H1 (cell line): ENCODE results near the gene ATXN2L. TPM values are rescaled to one million over a fixed set of nuclear protein-coding genes. Genes with fewer than 3 reads are reported as not detected.
A peak's percentile ranks its signal among the peaks of the same experiment; 100 is the strongest.

ENCODE experiments used
- ATF3 ChIP-seq: IDR thresholded peaks from 2 replicates; pipeline ENCODE4 v1.6.1; 2011; ENCODE audit warnings: low read depth, mild to moderate bottlenecking, low read length; ENCODE audit not compliant: insufficient read depth
- BACH1 ChIP-seq: IDR thresholded peaks from 2 replicates; pipeline ENCODE4 v1.6.1; 2012; ENCODE audit warnings: low read length, improper control_type of control experiment
- BCL11A ChIP-seq, 2 experiments: IDR thresholded peaks; one replicate each; pipeline ENCODE4 v1.6.1; 2011; ENCODE audit warnings: low read depth in 2 of 2, low read length in 2 of 2, mild to moderate bottlenecking in 2 of 2
- CBX5 ChIP-seq: fragments of 300-800, 300-1000 bp; sonication (generic); IDR thresholded peaks from 2 replicates; pipeline ENCODE4 v1.7.1; 2016; ENCODE audit warnings: antibody characterized with exemption, low read length, low read depth
- CHD2 ChIP-seq: IDR thresholded peaks from 2 replicates; pipeline ENCODE4 v1.6.1; 2012; ENCODE audit warnings: low read length, improper control_type of control experiment
- CTBP2 ChIP-seq: IDR thresholded peaks from 2 replicates; pipeline ENCODE4 v1.7.0; 2011; ENCODE audit warnings: borderline replicate concordance, mild to moderate bottlenecking, moderate library complexity, mixed read lengths, low read length; ENCODE audit not compliant: insufficient read depth, insufficient read length
- EGR1 ChIP-seq: IDR thresholded peaks from 2 replicates; pipeline ENCODE4 v1.6.1; 2011; ENCODE audit warnings: low read depth, low read length, borderline replicate concordance
- FOSL1 ChIP-seq: IDR thresholded peaks from 2 replicates; pipeline ENCODE4 v1.6.1; 2011; ENCODE audit warnings: mild to moderate bottlenecking, low read depth, low read length, moderate library complexity; ENCODE audit not compliant: insufficient read depth
- GABPA ChIP-seq: IDR thresholded peaks from 2 replicates; pipeline ENCODE4 v1.6.1; 2011; ENCODE audit warnings: mild to moderate bottlenecking, low read length, moderate library complexity, borderline replicate concordance; ENCODE audit not compliant: insufficient read depth
- GTF2F1 ChIP-seq: IDR thresholded peaks from 2 replicates; pipeline ENCODE4 v1.6.1; 2012; ENCODE audit warnings: low read depth, low read length, improper control_type of control experiment, borderline replicate concordance
- NANOG ChIP-seq: IDR thresholded peaks from 2 replicates; pipeline ENCODE4 v1.6.1; 2011; ENCODE audit warnings: low read length, low read depth, mild to moderate bottlenecking, inconsistent platforms; ENCODE audit not compliant: insufficient read depth, poor library complexity, severe bottlenecking
- RAD21 ChIP-seq, 2 experiments: IDR thresholded peaks in 1 of 2; conservative IDR thresholded peaks in 1 of 2; 2 replicates each; pipeline ENCODE4 v1.6.1; 2011; ENCODE audit warnings: low read depth in 2 of 2, low read length in 2 of 2, improper control_type of control experiment in 1 of 2, inconsistent platforms in 1 of 2, mild to moderate bottlenecking in 1 of 2, moderate library complexity in 1 of 2
- RBBP5 ChIP-seq: IDR thresholded peaks from 2 replicates; pipeline ENCODE4 v1.7.1; 2012; ENCODE audit warnings: low read depth, mild to moderate bottlenecking, inconsistent platforms, low read length, moderate library complexity, borderline replicate concordance
- RFX5 ChIP-seq: IDR thresholded peaks from 2 replicates; pipeline ENCODE4 v1.6.1; 2011; ENCODE audit warnings: low read depth, low read length, improper control_type of control experiment, borderline replicate concordance
- RXRA ChIP-seq: IDR thresholded peaks from 2 replicates; pipeline ENCODE4 v1.6.1; 2011; ENCODE audit warnings: low read depth, mild to moderate bottlenecking, low read length, moderate library complexity; ENCODE audit not compliant: insufficient read depth
- SAP30 ChIP-seq: fragments of 300-600 bp; sonication (generic); IDR thresholded peaks from 2 replicates; pipeline ENCODE4 v1.7.1; 2012; ENCODE audit warnings: low read length, moderate library complexity, mild to moderate bottlenecking, inconsistent platforms; ENCODE audit not compliant: insufficient read depth, insufficient replicate concordance
- SP1 ChIP-seq: IDR thresholded peaks from 2 replicates; pipeline ENCODE4 v1.6.1; 2011; ENCODE audit warnings: low read depth, low read length
- TAF7 ChIP-seq: optimal IDR thresholded peaks from 2 replicates; pipeline ENCODE3; 2011; ENCODE audit warnings: low read depth, mild to moderate bottlenecking, inconsistent platforms, low read length, moderate library complexity, borderline replicate concordance
- TBP ChIP-seq: IDR thresholded peaks from 2 replicates; pipeline ENCODE4 v1.6.1; 2011; ENCODE audit warnings: low read depth, low read length, improper control_type of control experiment
- TCF12 ChIP-seq: IDR thresholded peaks from 2 replicates; pipeline ENCODE4 v1.6.1; 2011; ENCODE audit warnings: low read depth, mild to moderate bottlenecking, low read length
- ZNF274 ChIP-seq: IDR thresholded peaks from 2 replicates; pipeline ENCODE4 v1.7.0; 2012; ENCODE audit warnings: low read length, borderline replicate concordance; ENCODE audit errors: extremely low read depth
- polyA plus RNA-seq, 7 experiments: library from polyadenylated mRNA; depleted of rRNA in 3 of 7; stranded (reverse) in 5 of 7; unstranded in 2 of 7; fragments of >200 nt in 5 of 7; fragments of 200-250 nt in 2 of 7; gene quantifications; 1 replicate in 5 of 7; 2 replicates in 1 of 7; 4 replicates in 1 of 7; pipeline versions ENCODE4 v1.2.1 to v1.2.3, GENCODE V29; 2011 to 2013; ENCODE audit warnings: missing spikeins in 2 of 7, mixed read lengths in 2 of 7
- total RNA-seq: library from RNA; stranded (reverse); fragmentation: NEBNext Ultra II Directional; extraction: Animal tissue kit (Norgen Biotek cat#: 25700); gene quantifications from 2 replicates; pipeline ENCODE4 v1.2.1, GENCODE V29; 2021

The ATXN2L gene
- total and polyA plus RNA-seq, 2 of the 8 experiments (the other 6 are each of a cell fraction or from before 2014, with no cell fraction given): 79.1 to 227 TPM

DNA sequence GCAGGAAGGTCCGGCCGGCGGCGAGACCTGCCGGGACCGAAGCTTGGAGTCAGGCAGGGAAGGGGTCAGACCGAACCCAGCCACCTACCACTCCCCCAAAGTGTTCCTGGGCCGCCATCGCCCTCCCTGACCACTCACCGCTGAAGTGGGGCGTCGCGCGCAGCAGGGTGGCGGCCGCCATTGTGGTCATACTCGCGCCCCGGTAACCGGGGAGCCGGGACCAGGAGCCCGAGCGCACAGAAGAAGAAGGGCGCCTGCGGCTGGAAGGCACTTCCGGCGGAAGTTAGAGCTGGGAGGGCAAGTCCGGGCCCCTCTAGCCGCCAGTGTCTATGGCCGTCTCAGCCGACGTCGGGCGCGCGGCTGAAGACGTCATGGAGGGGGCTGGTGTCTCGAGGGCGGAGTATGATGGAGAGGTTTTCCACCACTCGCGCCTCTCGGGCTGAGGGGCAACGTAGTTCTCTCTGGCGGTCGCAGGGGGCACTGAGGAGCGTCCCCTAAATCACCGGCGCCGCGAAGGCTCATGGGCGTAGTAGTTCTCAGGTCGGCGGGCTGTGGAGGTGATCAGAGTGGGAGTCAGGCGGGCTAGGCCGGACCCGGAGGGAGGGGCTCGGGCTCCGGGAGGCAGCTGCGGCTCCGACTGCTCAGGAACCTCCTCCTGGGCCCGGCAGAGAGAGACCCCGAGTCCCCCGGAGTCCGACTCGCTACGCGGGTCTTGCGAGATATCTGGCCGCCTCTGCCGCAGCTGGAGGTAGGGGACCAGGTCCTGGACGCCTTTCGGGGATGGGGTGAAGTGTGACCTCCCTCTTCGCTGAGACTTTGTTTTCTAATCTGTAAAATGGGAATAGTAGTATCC, 23.5 kb downstream of the ATXN2L start, which contains the start of gene TUFM (continued):
- TF ChIP-seq RXRA (no peak), RFX5 (no peak), CBX5 (no peak), TCF12 (no peak), ATF3 (peak; percentile 72; the same call in 1 of the 2 replicates), CHD2 (peak; percentile 39), RAD21 (IDR thresholded peaks at IDR 0.05 in 1 of 2, conservative IDR thresholded peaks at IDR 0.05 in 1 of 2; ENCODE audit: low read depth in 2 of 2, low read length in 2 of 2) (peak; percentile 32 to 36; a peak in 3 of 4 replicates), RBBP5 (no peak), CTBP2 (no peak), GABPA (peak; percentile 99), SAP30 (peak; percentile 10), BCL11A (IDR thresholded peaks at IDR 0.05; ENCODE audit: low read depth in 2 of 2, low read length in 2 of 2) (no peak), SP1 (peak; percentile 69), NANOG (peak; percentile 12), EGR1 (peak; percentile 93), BACH1 (peak; percentile 80; the same call in 1 of the 2 replicates), TBP (peak; percentile 85), FOSL1 (no peak), TAF7 (peak; percentile 59), ZNF274 (no peak), GTF2F1 (peak; percentile 22; the same call in 1 of the 2 replicates)
